ENCODE results near the gene CISH. TPM values are rescaled to one million over a fixed set of nuclear protein-coding genes. Genes with fewer than 3 reads are reported as not detected.

Gene CISH
- total RNA-seq, 1 donor from 2014 or later, result 6.4 TPM

DNA sequence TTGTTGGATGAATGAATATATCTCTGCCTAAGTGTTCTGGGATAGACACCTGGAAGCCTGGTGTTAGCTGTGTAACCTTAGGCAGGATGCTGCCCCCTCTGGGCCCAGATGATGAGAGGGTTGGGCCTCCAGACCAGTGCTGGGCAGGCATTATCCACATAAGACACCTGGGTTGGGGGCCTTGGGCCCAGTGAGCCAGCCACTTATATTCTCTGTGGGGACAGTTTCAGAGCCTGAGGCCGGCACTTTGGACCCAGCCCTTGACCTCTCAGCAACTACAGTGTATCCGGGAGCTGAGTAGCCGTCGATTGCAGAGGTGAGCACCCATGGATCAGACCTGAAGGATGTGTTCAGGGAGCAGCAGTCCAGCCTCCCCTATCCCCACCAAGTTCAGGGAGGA is 40.1 kb downstream of the CISH start:
- no peak for DNase-seq (ENCODE audit: low read depth)

DNA sequence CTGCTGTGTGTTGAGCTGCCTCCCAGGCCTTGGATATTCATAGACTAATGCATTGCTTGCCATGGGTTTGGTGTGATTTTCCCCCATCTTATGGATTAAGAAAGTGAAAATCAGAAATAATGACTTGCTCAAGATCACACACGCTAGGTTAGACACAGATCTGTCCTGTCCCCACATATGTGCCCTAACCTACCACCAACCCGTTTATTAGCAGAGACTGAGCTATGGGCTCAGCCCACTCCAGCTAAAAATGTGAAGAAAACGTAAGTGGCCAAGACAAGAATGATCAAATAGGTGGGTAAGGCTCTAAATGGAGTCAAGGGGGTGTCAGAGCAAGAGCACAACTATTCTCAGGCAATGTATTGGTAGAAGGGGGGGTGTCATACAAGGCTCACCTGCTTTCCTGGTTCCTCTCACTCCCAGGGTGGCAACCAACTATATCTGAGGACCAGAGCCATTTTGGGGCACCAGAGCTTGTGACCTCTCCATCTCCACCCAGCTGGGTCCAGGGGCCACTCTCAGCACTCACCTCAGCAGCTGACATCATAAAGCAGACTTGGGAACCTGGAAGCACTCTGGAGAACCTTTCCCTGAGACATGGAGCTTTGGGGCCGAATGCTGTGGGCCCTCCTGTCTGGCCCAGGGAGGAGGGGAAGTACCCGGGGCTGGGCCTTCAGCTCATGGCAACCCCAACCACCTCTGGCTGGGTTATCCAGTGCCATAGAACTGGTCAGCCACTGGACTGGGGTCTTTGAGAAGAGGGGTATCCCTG is 40.9 kb downstream of the CISH start:
- no peak for DNase-seq (ENCODE audit: low read depth)

DNA sequence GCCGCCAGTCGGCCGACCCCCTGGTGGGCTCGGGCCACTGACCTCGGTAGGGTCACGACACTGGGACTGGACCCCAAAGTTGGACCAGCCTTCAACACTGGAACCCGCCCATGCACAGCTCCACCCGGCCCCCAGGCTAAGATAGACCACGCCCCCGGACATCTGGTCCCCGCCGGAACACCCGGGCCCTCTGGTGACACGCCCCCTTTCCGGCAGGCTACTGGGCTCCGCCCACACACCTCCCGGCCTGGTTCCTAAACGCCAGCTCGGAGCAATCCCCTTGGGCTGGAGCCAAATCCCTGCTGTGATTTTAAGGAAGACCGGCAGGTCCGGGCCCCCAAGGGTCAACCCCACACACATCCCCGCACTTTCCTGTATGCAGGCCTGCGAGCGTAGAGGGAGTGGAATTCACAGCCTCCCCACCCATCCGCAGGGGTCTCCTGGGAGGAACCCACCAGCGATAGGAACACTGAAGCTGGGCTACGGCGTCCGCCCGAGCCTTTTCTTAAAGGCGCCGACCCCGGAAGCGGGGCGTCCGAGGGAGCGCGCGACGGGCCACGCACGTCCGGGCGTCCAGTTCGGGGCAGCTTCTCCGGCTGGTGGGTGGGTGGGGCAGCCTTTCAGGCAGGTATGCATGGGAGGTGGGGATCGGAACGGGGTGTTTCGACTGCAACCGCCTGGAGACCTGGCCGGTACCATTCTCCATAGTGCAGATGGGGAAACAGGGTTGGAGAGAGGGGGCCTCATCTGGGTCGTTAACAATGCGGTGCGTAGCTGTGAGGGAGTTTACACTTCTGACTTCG is 42.4 kb downstream of the CISH start, which contains the start of gene HEMK1:
HEMK1 (plus strand) TSS at position 576 of the 803 bp plus-strand sequence. CDS start 1,583 bp downstream, outside the sequence.
- DNase-seq (ENCODE audit: low read depth), result peak; percentile 81

DNA sequence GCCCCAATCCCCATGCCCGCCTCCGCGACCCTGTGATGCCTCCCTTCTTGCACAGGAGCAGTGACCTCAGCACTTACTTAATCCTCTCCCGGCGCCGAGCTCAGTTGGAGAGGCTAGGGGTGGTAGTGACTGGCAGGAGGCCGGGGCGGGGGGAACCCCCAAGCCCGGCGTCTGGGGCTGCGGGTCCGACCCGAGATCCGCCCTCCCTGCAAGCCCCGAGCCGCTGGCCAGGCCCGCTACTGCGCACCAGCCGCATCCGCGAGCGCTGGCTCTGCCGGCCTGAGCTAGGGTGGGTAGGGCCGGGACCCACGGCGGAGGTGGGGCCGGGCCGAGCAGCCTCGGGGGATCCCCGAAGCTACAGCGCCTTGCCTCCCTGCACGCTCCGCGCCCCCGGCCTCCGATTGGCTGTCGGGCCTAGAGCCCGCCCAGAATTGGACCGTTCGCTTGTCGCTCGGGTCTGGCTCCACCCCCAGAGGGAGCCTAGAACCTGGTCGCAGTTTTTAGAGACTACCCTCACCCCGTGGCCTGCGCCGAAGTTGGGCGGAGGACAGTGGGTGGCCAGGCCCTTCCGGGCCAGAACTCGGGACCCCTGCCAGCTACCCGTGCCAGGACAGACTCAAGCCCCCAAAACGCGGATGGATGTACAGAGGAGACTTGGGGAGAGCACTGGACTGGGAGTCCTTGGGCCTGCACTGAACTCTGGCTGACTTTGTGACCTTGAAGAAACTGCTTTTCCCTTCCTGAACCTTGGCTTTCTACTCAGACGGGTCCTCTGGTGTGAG is 44.0 kb downstream of the CISH start, which contains the start of gene C3orf18:
C3orf18 (minus strand) TSS at position 362 of the 782 bp plus-strand sequence. CDS start 2,048 bp downstream, outside the sequence.
- peak; percentile 62 for DNase-seq (ENCODE audit: low read depth)

DNA sequence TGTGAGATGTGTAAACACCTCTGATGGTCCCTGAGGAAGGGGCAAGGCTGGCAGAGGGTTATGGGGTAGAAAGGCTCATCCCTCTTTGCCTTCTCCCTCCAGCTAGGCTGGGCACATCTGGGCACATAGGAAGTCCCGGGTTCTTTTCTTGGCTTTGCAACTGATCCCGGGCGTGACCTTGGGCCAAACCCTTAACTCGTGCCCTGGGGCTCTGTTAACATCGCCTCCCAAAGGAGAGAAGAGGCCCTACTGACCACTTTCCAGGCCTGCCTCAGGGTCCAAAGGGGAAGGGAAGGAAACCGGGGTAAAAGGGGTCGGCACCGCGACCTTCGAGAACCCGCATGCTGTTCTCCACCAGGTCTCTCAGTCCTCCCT is 44.6 kb downstream of the CISH start:
- no peak for DNase-seq (ENCODE audit: low read depth)

DNA sequence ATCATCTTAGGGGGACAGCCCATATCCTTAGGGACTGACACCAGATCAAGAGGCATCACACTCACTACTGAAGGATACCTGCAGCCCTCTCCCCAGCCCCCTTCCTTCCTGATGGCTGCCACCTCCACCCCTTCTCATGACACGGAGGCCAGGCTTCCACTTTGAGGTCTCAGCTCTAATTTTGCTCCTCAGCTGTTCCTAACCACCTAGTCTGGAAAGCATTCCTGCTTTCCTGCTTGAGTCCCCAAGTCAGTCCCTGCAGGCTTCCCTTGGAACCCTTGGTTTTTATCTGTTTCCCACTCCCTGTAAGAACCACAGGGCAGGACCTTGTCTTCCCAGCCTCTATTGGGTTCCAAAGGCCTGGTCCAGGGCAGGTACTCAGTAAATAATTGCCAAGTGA is 47.3 kb downstream of the CISH start:
- no peak for DNase-seq (ENCODE audit: low read depth)

DNA sequence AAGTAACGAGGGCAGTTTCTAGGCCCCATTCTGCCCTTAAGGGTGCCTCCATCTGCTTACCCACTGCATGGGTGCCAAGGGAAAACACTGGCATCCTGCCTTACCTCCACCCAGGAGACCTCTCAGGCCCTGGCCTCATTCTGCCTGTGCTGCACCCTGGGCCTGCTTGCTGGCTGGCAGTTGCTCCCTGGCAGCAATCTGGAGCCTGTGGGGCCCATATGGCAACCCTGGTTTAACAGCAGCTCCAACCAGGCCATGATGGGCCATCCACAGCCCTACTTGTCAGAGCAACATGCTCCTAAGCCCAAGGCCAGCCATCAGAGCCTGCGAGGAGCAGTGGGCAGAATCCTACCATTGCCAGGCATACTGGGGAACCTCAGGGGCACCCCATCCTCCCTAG is 47.7 kb downstream of the CISH start:
- DNase-seq (ENCODE audit: low read depth), result no peak

DNA sequence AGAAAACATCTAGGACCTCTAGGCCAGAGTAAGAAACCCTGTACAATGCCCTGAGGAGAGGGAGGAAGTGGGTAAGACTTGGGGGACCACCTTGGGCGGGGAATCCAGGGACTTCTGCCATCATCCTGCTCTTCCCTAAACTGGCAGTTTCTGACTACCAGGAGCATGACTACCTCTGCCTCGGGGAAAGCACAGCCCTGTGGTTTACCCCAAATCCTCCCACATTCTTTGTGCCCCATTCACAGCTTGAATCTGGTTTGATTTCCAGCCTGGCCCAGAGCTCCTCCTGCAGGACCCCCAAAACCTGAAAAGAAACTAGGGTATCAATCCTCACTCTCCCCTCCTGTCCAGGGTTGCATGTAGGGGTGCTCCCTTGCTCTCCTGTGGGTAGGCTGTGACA is 48.7 kb downstream of the CISH start:
- DNase-seq (ENCODE audit: low read depth), result peak; percentile 30

DNA sequence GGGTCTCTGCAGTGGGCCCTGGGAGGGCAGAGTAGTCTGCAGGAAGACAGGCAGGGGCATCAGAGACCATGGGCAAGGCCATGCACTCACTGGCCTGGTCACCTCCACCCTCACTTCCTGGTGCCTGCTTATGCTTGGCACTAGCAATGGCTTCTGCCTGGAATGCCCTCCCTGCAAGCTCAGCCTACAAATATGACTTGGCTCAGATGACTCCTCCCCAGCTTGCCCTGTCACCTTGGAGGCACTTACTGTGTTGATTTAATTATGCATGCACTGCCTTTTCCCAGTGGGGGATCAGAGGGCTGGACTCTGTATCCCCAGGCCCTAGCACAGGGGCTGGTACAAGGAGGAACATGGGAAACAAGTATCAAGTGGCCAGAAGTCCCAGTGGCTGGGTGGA is 51.9 kb downstream of the CISH start:
- DNase-seq (ENCODE audit: low read depth), result peak; percentile 33

DNA sequence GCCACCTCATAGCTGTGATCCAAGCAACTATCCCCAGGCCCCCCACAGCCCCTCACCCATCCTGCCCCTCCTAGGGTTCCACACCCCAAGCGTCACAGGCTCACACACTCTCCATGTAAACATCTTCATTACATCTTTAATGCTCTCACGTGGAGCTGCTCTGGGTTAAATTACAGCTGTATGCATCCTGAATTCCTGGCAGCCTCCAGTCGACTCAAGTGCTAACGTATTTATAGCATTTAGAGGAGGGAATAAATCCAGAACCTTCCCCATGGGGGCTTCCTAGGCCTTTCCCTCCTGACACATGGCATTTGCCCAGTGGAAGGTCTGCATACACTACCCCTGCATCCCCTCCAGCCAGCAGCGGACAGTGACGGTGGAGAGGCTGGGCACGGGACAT is 53.7 kb downstream of the CISH start:
- DNase-seq (ENCODE audit: low read depth), result no peak

DNA sequence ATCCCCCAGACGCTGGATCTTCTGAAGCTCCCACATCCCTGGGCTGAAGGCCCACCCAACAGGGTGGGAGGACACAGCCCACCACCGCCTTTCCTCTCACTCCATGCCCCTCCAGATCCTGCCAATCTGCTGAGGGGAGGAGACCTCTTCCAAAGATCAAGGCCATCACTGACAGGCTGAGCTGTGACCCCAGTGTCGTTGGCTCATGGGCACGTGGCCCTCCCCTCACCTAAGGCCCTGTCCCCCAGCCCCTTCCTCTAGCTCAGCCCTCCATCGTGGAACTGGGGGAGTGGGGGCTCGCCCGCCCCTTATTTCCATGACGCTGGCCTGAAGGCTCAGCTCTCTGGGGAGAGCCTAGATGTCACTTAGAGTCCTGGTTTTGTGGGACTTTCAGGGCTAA is 54.5 kb downstream of the CISH start:
- no peak for DNase-seq (ENCODE audit: low read depth)

Other genes with a start within 250 kb of the CISH start
- 0.17 and 0.55 TPM in 2 replicates for gene CACNA2D2, start 108.1 kb downstream of the CISH start, total RNA-seq
- 7.3 and 11.1 TPM in 2 replicates for gene C3orf18, start 44.0 kb downstream of the CISH start, total RNA-seq
- 14.2 and 27.6 TPM in 2 replicates for gene HEMK1, start 42.3 kb downstream of the CISH start, total RNA-seq
- gene MAPKAPK3, start 5.4 kb upstream of the CISH start, total RNA-seq, result 51.7 and 72.4 TPM in 2 replicates
- gene DOCK3, start 63.2 kb upstream of the CISH start, total RNA-seq, result 0.35 and 0.69 TPM in 2 replicates

Measured in renal cortical epithelial cell (primary cell).